Mammary epithelial cell (primary cell): ENCODE measurements around the gene CTLA4.

Experiments used
- CTCF ChIP-seq, 2 donors: IDR thresholded peaks in 1 of 2; conservative IDR thresholded peaks in 1 of 2; 2 replicates each; pipeline ENCODE4 v1.5.1; 2011 to 2012; ENCODE audit warnings: inconsistent platforms in 2 of 2, low read length in 2 of 2, mild to moderate bottlenecking in 2 of 2, control low read depth in 1 of 2, low read depth in 1 of 2; ENCODE audit not compliant: insufficient read depth in 1 of 2; ENCODE audit errors: extremely low read depth in 1 of 2
- EZH2 ChIP-seq: IDR thresholded peaks from 2 replicates; pipeline ENCODE4 v1.6.1; 2012; ENCODE audit warnings: low read length, inconsistent platforms, borderline replicate concordance

GRCh38 chr2:203822240-203822639 is 45.3 kb upstream of the CTLA4 start:
- TF ChIP-seq CTCF (conservative IDR thresholded peaks at IDR 0.05 in 1 of 2, IDR thresholded peaks at IDR 0.05 in 1 of 2; ENCODE audit: extremely low read depth in 1 of 2, insufficient read depth in 1 of 2, low read depth in 1 of 2, low read length in 2 of 2): no peak
- no peak for TF ChIP-seq EZH2
